HepG2 (cell line): ENCODE measurements around the gene FOXRED2. TPM values are rescaled to one million over a fixed set of nuclear protein-coding genes. Genes with fewer than 3 reads are reported as not detected.

Experiments
- ATAC-seq: fragments of 200-7000 bp; cut with Tn5 transposase; 3 replicates; pipeline ENCODE4 v1.9.1; 2020; ENCODE audit warnings: mild to moderate bottlenecking, moderate library complexity
- BruUV-seq: library from RNA; stranded (reverse); fragments of 400-500 nt; replicated peaks from 2 replicates; lab custom pipeline; 2021; lab: Mats Ljungman, UMichigan
- CTCF ChIA-PET: fragments of 300-600 bp; formaldehyde crosslinking; extraction: SDS; loops from one replicate; lab custom pipeline; 2021; ENCODE audit warnings: low total read pairs, inconsistent platforms, low intra/inter-chr PET ratio; lab: Yijun Ruan, JAX
- POLR2A ChIA-PET: fragments of 350-600 bp; sonication (Branson Sonifier 250); formaldehyde crosslinking; loops from one replicate; lab custom pipeline; 2020; ENCODE audit warnings: antibody characterized with exemption, inconsistent platforms; lab: Yijun Ruan, JAX
- DNase-seq: peaks from one replicate; pipeline ENCODE4 v3.0.0-alpha.2; 2015; ENCODE audit warnings: low spot score
- FAIRE-seq: peaks from 3 replicates; lab custom pipeline; 2011; peaks lifted over from hg19 to GRCh38; lab: Jason Lieb, UNC
- H2AFZ ChIP-seq: one replicate; pipeline ENCODE4 v1.6.1; 2011; ENCODE audit warnings: low read length, inconsistent platforms
- H3K27ac ChIP-seq: fragments of 300-600 bp; 3 replicates; pipeline ENCODE4 v1.8.0; 2011; ENCODE audit warnings: mixed run types, mild to moderate bottlenecking, mixed read lengths, low read length, inconsistent platforms; ENCODE audit not compliant: insufficient read depth; ENCODE audit errors: extremely low read length
- H3K27me3 ChIP-seq, 2 experiments: fragments of 200-600 bp in 1 of 2; 2 replicates in 1 of 2; 3 replicates in 1 of 2; pipeline versions ENCODE4 v1.6.0 to v1.8.0; 2011; ENCODE audit warnings: low read length in 2 of 2, mild to moderate bottlenecking in 2 of 2, moderate library complexity in 2 of 2, inconsistent platforms in 1 of 2; ENCODE audit not compliant: insufficient read depth in 2 of 2, control insufficient read depth in 1 of 2
- H3K36me3 ChIP-seq, 2 experiments: fragments of 200-600 bp in 1 of 2; replicated peaks in 1 of 2; 2 replicates in 1 of 2; 3 replicates in 1 of 2; pipeline versions ENCODE4 v1.5.1 to v1.8.0; 2011; ENCODE audit warnings: low read length in 2 of 2, inconsistent platforms in 1 of 2; ENCODE audit not compliant: insufficient read depth in 2 of 2, control insufficient read depth in 1 of 2
- H3K4me1 ChIP-seq: 2 replicates; pipeline ENCODE4 v1.5.1; 2012; ENCODE audit warnings: low read length, inconsistent platforms; ENCODE audit not compliant: insufficient read depth
- H3K4me2 ChIP-seq: 2 replicates; pipeline ENCODE4 v1.6.0; 2011; ENCODE audit warnings: low read depth, low read length, inconsistent platforms
- H3K4me3 ChIP-seq, 3 experiments: fragments of 200-600 bp in 1 of 3; sonication (generic), shearing (Covaris generic) in 1 of 3; replicated peaks in 1 of 3; 2 replicates each; pipeline ENCODE4 v1.5.1; 2011 to 2016; ENCODE audit warnings: low read length in 3 of 3, inconsistent platforms in 2 of 3, low read depth in 2 of 3, mild to moderate bottlenecking in 2 of 3, control low read depth in 1 of 3, mixed read lengths in 1 of 3; ENCODE audit not compliant: insufficient read depth in 1 of 3
- H3K79me2 ChIP-seq: one replicate; pipeline ENCODE4 v1.6.1; 2011; ENCODE audit warnings: low read length, inconsistent platforms; ENCODE audit not compliant: insufficient read depth
- H3K9ac ChIP-seq: 2 replicates; pipeline ENCODE4 v1.6.0; 2011; ENCODE audit warnings: mild to moderate bottlenecking, low read depth, low read length, inconsistent platforms; ENCODE audit not compliant: insufficient read depth
- H3K9me3 ChIP-seq: 2 replicates; pipeline ENCODE4 v1.5.1; 2012; ENCODE audit warnings: mild to moderate bottlenecking, low read length
- H4K20me1 ChIP-seq: 2 replicates; pipeline ENCODE4 v1.6.0; 2011; ENCODE audit warnings: inconsistent platforms, mild to moderate bottlenecking, low read length, moderate library complexity; ENCODE audit not compliant: insufficient read depth
- CENPT ChIP-seq: sonication (generic); formaldehyde crosslinking; IDR thresholded peaks from 2 replicates; pipeline ENCODE4 v1.8.0; 2022; ENCODE audit warnings: low read depth, mild to moderate bottlenecking, moderate library complexity, missing genetic modification reagents
- FOXK2 ChIP-seq: fragments of 450-650 bp; IDR thresholded peaks from 2 replicates; pipeline ENCODE4 v1.6.1; 2016
- HDAC2 ChIP-seq: sonication (generic); formaldehyde crosslinking; IDR thresholded peaks from 2 replicates; pipeline ENCODE4 v1.4.0; 2020; ENCODE audit warnings: missing genetic modification reagents
- HHEX ChIP-seq: IDR thresholded peaks from 2 replicates; pipeline ENCODE4 v1.6.1; 2016; ENCODE audit warnings: control low read depth
- HIVEP1 ChIP-seq: sonication (generic); formaldehyde crosslinking; IDR thresholded peaks from 2 replicates; pipeline ENCODE4 v1.4.0; 2020; ENCODE audit warnings: mild to moderate bottlenecking, missing genetic modification reagents
- LCORL ChIP-seq, 2 experiments: fragments of 450-650 bp in 1 of 2; sonication (generic) in 1 of 2; formaldehyde crosslinking in 1 of 2; IDR thresholded peaks; 2 replicates each; pipeline versions ENCODE4 v1.5.0 to v1.6.1; 2017 to 2020; ENCODE audit warnings: antibody characterized with exemption in 1 of 2, missing genetic modification reagents in 1 of 2
- NR2F2 ChIP-seq: IDR thresholded peaks from 2 replicates; pipeline ENCODE4 v1.6.1; 2012; ENCODE audit warnings: low read depth, inconsistent platforms, borderline replicate concordance
- TP53 ChIP-seq: sonication (generic); formaldehyde crosslinking; conservative IDR thresholded peaks from 2 replicates; pipeline ENCODE4 v1.4.0; 2020; ENCODE audit warnings: missing genetic modification reagents
- ZNF292 ChIP-seq: sonication (generic); formaldehyde crosslinking; IDR thresholded peaks from 2 replicates; pipeline ENCODE4 v1.8.1; 2022; ENCODE audit warnings: mild to moderate bottlenecking, low read depth, missing genetic modification reagents, borderline replicate concordance
- ZNF558 ChIP-seq: sonication (generic); formaldehyde crosslinking; IDR thresholded peaks from 2 replicates; pipeline ENCODE4 v1.9.0; 2022; ENCODE audit warnings: mild to moderate bottlenecking, missing genetic modification reagents, borderline replicate concordance
- ZSCAN20 ChIP-seq: sonication (generic); formaldehyde crosslinking; IDR thresholded peaks from 2 replicates; pipeline ENCODE4 v1.4.0; 2020; ENCODE audit warnings: missing genetic modification reagents, mild to moderate bottlenecking, borderline replicate concordance
- WGBS: methylation state at CpG from one replicate; pipeline ENCODE4 v1.1.6; 2017; ENCODE audit warnings: low lambda C conversion rate; 5-methylcytosine and 5-hydroxymethylcytosine counted together
- in situ Hi-C: cut with HindIII; loops from 2 replicates; pipeline ENCODE4 v1.10.0; 2017; ENCODE audit warnings: low pct_unique_long_range_greater_than_20kb; ENCODE audit not compliant: extremely low pct_ligation_motif_present
- intact Hi-C: fragments of 100-400 bp; cut with micrococcal nuclease; formaldehyde crosslinking; loops from one replicate; pipeline ENCODE4 v1.10.0; 2022; ENCODE audit not compliant: unreplicated experiment
- polyA plus RNA-seq, 8 experiments: library from polyadenylated mRNA; depleted of rRNA in 3 of 8; stranded (reverse) in 7 of 8; unstranded in 1 of 8; fragments of >200 nt; fragmentation: Illumina TruSeq in 4 of 8; extraction: Trizol in 4 of 8; gene quantifications; 2 replicates each; pipeline versions ENCODE4 v1.2.1 to v1.2.3, GENCODE V29; 2011 to 2016; ENCODE audit warnings: low read depth in 4 of 8, missing spikeins in 1 of 8, mixed read lengths in 1 of 8; ENCODE audit not compliant: insufficient read depth in 1 of 8
- total RNA-seq, 5 experiments: library from RNA; depleted of rRNA; stranded (reverse); fragments of >200 nt; fragmentation: Illumina TruSeq; extraction: Trizol; gene quantifications; 2 replicates each; pipeline ENCODE4 v1.2.3, GENCODE V29; 2016; ENCODE audit warnings: low read depth in 1 of 5
- TF ChIP-seq, protein P1 (sequence below): sonication (generic); formaldehyde crosslinking; IDR thresholded peaks from 2 replicates; pipeline ENCODE4 v1.4.0; 2020; ENCODE audit warnings: missing genetic modification reagents

Gene FOXRED2
- total and polyA plus RNA-seq, 2 of the 13 experiments (the other 11 are each of a cell fraction or from before 2014, with no cell fraction given): 9.3 to 28.1 TPM

DNA sequence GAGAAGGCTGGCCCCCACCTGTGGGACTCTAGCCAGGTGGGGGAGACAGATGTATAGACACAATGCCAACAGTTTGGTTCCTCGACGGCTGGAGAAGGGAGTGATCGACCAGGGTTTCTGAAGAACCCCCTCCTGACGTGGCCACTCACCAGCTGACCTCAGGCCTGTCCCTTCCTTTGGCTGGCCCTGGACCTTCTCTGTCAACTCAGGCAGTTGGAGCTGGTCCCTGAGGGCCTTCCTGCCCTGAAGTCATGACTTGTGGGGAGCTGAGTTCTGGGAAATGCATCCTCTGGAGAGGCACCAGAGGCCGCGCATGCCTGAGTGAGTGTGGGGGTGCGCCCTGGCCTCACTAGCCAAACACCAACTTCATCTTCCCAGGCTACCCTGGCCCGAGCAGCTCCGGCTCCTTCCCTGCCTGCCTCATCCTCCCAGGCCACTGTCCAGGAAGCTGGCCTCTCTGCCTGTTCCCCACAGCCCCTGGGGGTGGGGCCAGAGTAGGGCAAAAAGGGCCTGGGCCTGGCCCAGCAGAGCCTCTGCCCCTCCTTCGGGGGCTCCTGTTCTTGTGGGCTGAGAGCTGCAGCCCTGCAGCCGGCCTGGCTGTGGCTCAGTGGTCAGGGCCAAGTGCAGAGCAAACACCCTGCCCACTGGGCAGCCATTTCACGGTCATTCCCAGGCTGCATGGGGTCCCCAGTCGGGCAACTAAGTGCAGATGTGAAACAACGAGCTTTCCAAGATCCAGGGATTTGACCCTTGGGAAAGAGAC, 49.0 kb downstream of the FOXRED2 start (continued):
- TF ChIP-seq LCORL (IDR thresholded peaks at IDR 0.05) (no peak), LCORL (CRISPR knock-in tag; IDR thresholded peaks at IDR 0.05) (peak; percentile 64; the same call in 1 of the 2 replicates)

DNA sequence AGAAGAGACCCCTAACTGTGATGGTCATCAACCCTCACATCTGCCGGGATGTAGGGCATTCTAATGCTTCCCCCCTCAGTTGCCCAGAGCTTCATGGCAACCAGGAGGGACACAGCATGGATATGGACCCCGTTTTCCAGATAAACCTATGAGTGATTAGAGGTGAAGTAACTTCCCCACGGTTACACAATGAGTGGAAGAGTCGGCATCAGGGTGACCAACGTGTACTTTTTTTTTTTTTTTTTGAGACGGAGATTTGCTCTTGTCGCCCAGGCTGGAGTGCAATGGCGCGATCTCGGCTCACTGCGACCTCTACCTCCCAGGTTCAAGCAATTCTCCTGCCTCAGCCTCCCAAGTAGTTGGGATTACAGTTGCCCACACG, 50.4 kb downstream of the FOXRED2 start:
- WGBS: 47% methylated on average over 12 of the region's 12 CpGs
- H4K20me1 ChIP-seq: no peaks in the 10 kb centered on the region
- H3K79me2 ChIP-seq: no peaks in the 10 kb centered on the region
- no TSS peak for BruUV-seq
- H2AFZ ChIP-seq: no peak overlapping the region
- H3K4me2 ChIP-seq: no peak overlapping the region
- CTCF ChIA-PET: no interaction called here
- no peak for FAIRE-seq
- in situ Hi-C loops (no loop called here), intact Hi-C loops (no loop called here)
- H3K27me3 ChIP-seq: no peaks in the 10 kb centered on the region; a peak in 1 of 5 replicates
- no peak for DNase-seq
- ATAC-seq: no peak
- H3K4me3 ChIP-seq: no peak overlapping the region
- POLR2A ChIA-PET: no interaction called here
- TF ChIP-seq CENPT (CRISPR knock-in tag): no peak
- TF ChIP-seq TP53: no peak
- no peak for TF ChIP-seq NR2F2
- TF ChIP-seq HHEX (CRISPR knock-in tag): no peak
- TF ChIP-seq HIVEP1 (CRISPR knock-in tag): no peak
- TF ChIP-seq HDAC2: no peak
- TF ChIP-seq FOXK2: no peak
- TF ChIP-seq, protein P1, sequence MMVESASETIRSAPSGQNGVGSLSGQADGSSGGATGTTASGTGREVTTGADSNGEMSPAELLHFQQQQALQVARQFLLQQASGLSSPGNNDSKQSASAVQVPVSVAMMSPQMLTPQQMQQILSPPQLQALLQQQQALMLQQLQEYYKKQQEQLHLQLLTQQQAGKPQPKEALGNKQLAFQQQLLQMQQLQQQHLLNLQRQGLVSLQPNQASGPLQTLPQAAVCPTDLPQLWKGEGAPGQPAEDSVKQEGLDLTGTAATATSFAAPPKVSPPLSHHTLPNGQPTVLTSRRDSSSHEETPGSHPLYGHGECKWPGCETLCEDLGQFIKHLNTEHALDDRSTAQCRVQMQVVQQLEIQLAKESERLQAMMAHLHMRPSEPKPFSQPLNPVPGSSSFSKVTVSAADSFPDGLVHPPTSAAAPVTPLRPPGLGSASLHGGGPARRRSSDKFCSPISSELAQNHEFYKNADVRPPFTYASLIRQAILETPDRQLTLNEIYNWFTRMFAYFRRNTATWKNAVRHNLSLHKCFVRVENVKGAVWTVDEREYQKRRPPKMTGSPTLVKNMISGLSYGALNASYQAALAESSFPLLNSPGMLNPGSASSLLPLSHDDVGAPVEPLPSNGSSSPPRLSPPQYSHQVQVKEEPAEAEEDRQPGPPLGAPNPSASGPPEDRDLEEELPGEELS (CRISPR knock-in tag): no peak
- TF ChIP-seq ZNF558 (CRISPR knock-in tag): no peak
- no peak for TF ChIP-seq ZSCAN20 (CRISPR knock-in tag)
- TF ChIP-seq ZNF292 (CRISPR knock-in tag): no peak
- no peak overlapping the region for H3K9ac ChIP-seq
- no peaks in the 10 kb centered on the region for H3K9me3 ChIP-seq
- H3K4me1 ChIP-seq: peaks cover 83% of the 10 kb centered on the region
- no peak overlapping the region for H3K27ac ChIP-seq
- H3K36me3 ChIP-seq: no peaks in the 10 kb centered on the region
